ENCODE data around the gene MARK1.

DNA sequence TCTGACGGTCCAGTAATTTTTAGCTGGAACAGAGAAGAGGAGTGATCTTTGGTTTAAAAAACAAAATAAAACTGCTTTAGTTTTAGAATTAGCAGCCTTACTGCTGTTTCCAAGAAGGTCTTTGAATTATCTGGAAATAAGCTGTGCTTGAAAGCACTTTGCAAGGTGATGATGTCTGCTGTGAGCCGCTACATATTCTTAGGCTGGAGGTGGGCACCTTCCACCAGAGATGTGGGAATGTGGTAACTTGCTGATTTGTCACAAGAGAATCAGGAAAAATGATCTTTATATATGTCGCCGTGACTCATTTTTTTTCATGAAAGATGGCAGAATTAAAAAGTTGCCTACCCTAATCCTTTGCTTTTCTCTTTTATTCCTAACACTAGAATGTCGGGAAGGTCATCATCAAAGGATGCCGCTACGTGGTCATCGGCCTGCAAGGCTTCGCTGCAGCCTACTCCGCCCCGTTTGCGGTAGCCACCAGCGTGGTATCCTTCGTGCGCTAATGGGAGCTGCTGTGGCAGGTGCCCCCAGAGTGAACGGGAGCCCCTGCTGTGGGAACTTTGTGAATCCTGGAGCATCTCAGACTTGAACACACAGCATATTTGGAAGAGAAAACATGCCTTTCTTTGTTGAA lies 168.4 kb downstream of the MARK1 start:
- TF ChIP-seq, protein P1, sequence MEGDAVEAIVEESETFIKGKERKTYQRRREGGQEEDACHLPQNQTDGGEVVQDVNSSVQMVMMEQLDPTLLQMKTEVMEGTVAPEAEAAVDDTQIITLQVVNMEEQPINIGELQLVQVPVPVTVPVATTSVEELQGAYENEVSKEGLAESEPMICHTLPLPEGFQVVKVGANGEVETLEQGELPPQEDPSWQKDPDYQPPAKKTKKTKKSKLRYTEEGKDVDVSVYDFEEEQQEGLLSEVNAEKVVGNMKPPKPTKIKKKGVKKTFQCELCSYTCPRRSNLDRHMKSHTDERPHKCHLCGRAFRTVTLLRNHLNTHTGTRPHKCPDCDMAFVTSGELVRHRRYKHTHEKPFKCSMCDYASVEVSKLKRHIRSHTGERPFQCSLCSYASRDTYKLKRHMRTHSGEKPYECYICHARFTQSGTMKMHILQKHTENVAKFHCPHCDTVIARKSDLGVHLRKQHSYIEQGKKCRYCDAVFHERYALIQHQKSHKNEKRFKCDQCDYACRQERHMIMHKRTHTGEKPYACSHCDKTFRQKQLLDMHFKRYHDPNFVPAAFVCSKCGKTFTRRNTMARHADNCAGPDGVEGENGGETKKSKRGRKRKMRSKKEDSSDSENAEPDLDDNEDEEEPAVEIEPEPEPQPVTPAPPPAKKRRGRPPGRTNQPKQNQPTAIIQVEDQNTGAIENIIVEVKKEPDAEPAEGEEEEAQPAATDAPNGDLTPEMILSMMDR (IDR thresholded peaks at IDR 0.05), result no peak
- no peak for TF ChIP-seq EP300 (IDR thresholded peaks at IDR 0.05; ENCODE audit: low read depth)
- no peak for TF ChIP-seq POLR2A (IDR thresholded peaks at IDR 0.05)
- no peak for TF ChIP-seq POLR2AphosphoS5 (IDR thresholded peaks at IDR 0.05)
